ENCODE measurements around the gene BORCS6.

BORCS6 gene

DNA sequence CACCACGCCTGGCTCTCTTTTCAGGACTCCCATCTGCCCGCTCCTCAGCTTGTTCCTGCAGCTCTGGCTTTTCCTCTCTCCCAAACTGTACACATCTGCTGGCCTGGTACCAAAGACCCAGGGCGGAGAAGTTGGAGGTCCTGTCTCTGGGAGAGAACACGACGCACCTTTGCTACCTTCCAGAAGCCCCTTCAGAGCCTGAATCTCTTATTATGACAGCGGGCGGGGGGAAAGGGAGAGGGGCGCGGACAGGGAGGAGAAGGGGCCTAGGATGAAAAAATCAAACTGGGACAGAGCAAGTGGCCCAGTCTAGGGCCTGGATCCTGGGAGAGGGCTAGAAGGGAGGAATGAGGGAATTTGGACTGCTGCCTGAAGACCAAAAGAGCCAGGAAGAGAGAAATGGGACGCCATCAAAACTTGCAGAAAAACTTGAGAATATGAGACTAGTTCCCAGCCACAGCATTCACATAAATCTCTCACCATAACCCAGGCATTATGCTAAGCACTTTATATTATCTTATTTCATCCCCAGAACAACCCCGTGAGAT lies 35.3 kb downstream of the BORCS6 start:
- DNase-seq (ENCODE audit: low read depth in 2 of 2), result no peak

DNA sequence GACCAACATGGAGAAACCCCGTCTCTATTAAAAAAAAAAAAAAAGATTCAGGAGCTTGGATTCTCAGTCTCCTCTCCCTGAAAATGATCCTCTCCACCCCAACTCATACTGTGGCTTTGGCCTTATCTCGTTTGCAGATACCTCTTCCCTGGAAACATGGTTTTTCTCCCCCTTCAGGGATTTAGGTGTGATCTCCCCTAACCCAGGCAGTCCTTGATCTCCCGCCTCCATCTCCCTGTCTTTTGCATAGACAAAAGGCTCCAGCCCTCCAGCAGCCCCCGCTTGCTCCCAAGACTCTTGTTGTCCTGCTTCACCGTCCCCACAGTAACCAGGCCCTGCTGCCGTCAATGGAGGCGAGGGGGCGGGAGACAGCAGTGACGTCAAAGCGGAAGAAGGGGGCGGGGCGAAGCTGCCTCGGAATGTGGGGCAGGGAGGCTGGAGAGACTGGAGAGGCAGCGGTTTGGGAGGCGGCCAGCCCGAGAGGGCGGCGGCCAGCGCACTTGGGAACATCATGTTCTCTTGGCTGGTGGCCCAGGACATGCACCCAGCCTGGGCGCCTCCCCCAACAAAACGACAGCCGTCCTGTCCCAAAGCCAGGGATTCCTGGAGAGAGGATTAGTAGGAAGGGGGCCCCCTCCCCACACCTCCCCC lies 35.9 kb downstream of the BORCS6 start:
- peak; percentile 97 for DNase-seq (ENCODE audit: low read depth in 2 of 2)

GRCh38 chr17:8153525-8153956 lies 36.4 kb downstream of the BORCS6 start:
- peak; percentile 92 to 94 for DNase-seq (ENCODE audit: low read depth in 2 of 2)

GRCh38 chr17:8153031-8153451 lies 36.9 kb downstream of the BORCS6 start:
- DNase-seq (ENCODE audit: low read depth in 2 of 2), result no peak

- peak; percentile 78 to 81 for DNase-seq (ENCODE audit: low read depth in 2 of 2)
Measured at GRCh38 chr17:8152112-8152775, 37.7 kb downstream of the BORCS6 start, which contains the start of gene PER1. Gene PER1, minus strand, starts transcription at chr17:8152404. Its CDS starts 1,698 bp downstream, at chr17:8150706.

DNA sequence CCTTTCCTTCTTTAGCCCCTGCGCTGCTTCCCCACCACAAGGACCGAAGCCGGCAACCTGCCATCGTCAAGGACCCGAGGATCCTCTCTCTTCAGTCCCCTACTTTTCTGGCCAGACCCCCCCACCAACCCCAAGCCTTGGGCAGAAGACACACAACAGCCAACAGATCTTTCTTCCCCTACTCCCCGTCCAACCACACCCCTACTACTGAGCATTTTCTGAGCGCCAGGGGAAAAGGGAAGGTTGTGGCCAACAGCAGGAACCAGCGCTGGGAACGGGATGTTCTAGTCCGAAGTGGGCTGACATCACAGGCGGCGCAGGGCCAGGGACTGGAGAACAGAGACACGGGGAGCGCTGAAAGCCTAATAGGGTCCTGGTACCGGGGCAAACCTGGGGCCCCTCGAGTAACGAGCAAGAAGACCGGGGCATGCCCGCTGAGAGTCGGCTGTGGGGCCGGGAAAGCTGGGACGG lies 38.3 kb downstream of the BORCS6 start:
- no peak for DNase-seq (ENCODE audit: low read depth in 2 of 2)

- peak; percentile 66 to 67 for DNase-seq (ENCODE audit: low read depth in 2 of 2)
Measured at GRCh38 chr17:8151120-8151640, 38.8 kb downstream of the BORCS6 start.

GRCh38 chr17:8150194-8151119 lies 39.5 kb downstream of the BORCS6 start:
- no peak for DNase-seq (ENCODE audit: low read depth in 2 of 2)

DNA sequence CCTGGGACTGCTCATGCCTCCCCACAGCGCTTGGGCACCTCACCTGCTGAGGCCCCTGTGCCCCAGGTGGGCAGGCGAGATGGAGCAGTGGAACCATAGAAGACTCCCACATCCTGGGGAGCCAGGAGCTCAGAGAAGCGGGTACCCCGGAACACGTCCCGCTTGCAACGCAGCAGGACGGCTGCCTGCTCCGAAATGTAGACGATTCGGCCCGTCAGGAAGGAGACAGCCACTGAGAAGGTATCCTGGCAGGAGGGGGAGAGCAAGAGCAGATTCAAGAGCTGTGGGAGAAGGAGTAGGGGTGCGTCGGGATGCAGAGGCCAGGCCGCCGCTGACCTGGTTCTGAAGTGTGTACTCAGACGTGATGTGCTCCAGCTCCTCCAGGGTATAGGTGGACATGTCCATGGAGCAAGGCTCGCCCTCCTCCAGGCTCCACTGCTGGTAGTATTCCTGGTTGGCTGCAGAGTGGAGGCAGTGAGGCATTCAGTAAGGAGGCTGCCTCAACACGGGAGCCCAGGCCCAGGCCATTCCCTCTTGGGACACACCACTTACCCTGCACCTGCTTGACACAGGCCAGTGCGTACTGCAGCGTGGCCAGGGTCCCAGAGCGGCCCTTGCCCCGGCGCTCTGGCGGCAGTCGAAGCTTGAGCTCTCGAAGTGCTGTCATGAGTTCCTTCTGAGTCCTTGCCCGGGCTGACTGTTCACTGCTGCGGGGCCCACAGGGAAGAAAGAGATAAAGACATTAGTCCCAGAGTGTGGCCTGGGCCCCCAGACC lies 40.4 kb downstream of the BORCS6 start:
- no peak for DNase-seq (ENCODE audit: low read depth in 2 of 2)

DNA sequence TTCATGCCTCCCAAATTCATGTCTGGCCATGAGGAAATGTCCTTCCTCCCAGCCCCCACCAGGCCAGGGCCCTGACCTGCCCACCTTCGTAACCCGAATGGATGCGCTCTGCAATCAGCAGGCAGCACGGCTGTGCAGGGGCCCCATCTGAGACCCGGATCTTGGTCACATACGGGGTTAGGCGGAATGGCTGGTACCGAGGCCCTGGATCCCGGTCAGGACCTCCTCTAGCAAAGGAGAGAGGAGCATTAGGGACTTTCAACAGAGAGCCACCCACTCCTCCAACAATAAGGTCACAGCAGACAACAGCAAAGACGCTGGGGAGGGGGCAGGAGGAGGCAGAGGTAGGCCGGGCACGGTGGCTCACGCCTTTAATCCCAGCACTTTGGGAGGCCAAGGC lies 41.4 kb downstream of the BORCS6 start:
- DNase-seq (ENCODE audit: low read depth in 2 of 2), result no peak

DNA sequence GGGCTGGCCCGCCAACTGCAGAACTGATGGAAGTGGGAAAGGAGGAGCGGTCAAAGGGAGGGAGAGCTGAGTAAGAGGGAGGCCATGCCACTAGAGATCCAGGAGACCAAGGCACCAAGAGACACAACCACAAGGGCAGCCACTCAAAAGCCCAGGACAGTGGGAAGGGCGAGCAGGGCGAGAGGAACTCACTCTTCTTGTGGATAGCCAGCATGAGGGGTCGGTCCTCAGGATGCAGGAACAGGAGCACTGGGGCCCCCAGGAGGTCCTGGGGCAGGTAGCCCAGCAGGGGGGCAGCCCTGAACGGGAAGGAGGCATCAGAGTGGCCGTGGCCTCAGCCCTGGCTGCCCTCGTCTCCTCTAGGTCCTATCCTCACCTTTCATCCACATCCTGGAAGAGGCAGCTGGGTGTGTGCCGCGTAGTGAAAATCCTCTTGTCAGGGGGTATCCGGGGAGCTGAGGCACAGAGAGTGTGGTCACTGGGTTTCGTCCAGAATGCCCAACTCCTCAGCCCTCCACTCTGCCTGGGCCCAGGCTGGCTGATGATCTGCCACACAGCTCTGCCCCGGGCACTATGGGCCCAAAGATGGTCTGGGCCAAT lies 42.1 kb downstream of the BORCS6 start:
- DNase-seq (ENCODE audit: low read depth in 2 of 2), result no peak

DNA sequence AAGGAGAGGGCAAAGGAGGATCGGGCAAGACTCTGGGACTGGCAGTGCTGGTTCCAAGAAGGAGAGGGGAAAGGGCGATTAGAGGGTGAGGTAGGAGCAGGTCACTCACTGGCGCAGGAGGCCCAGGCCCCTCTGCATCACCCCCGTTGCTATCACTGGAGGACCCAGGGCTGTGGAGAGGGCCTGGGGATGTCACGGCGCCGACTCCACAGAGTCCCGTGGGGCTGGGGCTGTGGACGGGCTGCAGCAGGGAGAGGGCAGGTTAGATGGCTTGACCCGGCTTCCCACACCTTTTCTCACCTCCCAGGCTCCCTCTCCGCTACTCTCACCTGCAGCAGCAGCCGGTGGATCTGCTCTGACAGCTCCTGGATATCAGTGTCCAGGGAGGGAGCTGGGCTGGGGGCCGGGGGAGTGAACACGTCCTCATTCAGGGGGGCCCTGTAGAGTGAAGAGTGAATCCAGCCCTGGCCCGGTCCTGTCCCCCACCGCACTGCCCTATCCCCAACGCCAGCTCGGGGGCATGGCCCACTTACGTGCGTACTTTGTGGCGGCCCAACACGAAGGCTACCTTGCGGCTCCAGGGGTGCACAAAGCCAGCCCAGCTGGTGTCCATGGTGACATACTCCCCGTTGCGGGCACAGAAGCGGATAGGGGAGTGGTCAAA lies 42.7 kb downstream of the BORCS6 start:
- no peak for DNase-seq (ENCODE audit: low read depth in 2 of 2)

DNA sequence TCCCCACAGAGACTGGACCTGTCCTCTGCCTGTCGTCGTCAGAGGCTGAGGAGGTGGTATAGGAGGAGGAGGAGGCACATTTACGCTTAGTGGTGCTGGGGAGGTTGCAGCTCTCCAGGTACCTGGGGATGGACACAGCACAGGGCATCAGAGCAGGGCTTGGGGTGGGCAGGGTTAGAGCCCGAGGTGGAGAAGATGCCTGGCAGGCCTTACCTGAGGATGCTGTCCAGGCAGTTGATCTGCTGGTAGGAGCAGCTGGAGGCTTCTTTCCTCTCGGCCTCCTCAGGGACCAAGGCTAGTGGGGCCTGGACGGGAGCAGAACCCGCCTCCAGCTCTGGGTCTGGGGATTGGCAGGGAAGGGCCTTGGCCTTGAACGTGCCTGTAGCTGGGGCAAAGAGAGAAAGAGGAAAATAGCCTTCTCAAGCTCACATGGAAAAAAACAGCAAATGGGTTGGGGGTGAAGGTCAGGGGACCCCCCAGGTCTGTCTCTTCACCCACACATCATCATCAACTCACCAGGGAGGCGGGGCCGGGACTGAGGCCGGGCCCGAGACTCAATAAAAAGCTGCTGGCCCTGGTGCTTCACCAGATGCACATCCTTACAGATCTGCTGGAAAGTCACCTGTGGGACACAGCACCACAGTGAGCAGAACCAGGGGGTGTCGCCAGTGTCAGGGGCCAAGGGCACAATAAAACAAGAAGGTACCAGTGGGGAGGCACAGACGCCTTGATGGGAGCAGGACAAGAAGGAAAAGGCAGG lies 43.4 kb downstream of the BORCS6 start:
- DNase-seq (ENCODE audit: low read depth in 2 of 2), result no peak

- no peak for DNase-seq (ENCODE audit: low read depth in 2 of 2)
Measured at GRCh38 chr17:8145811-8146210, 44.2 kb downstream of the BORCS6 start.

GRCh38 chr17:8144401-8145231 lies 45.4 kb downstream of the BORCS6 start:
- no peak for DNase-seq (ENCODE audit: low read depth in 2 of 2)

GRCh38 chr17:8143581-8144400 lies 46.2 kb downstream of the BORCS6 start:
- no peak for DNase-seq (ENCODE audit: low read depth in 2 of 2)

- no peak for DNase-seq (ENCODE audit: low read depth in 2 of 2)
Measured at GRCh38 chr17:8142887-8143580, 46.9 kb downstream of the BORCS6 start.
